Colonic mucosa (tissue), 4 donors: ENCODE data around the gene PRPF19. TPM values are rescaled to one million over a fixed set of nuclear protein-coding genes. Genes with fewer than 3 reads are reported as not detected.

ENCODE experiments used
- DNase-seq: peaks from one replicate; pipeline ENCODE4 v3.0.0-alpha.2; 2020
- H3K27ac ChIP-seq: fragments of 200-600 bp; one replicate; pipeline ENCODE4 v1.8.0; 2021
- H3K27me3 ChIP-seq: fragments of 200-600 bp; one replicate; pipeline ENCODE4 v1.8.0; 2021
- H3K36me3 ChIP-seq: fragments of 200-600 bp; one replicate; pipeline ENCODE4 v1.8.0; 2021
- H3K4me1 ChIP-seq: fragments of 200-600 bp; one replicate; pipeline ENCODE4 v1.8.0; 2021; ENCODE audit warnings: mild to moderate bottlenecking
- H3K4me3 ChIP-seq: fragments of 200-600 bp; one replicate; pipeline ENCODE4 v1.8.0; 2021
- H3K9ac ChIP-seq, 2 donors: one replicate each; pipeline ENCODE4 v1.7.0; 2013; ENCODE audit warnings: control low read depth in 2 of 2, low read depth in 2 of 2, low read length in 2 of 2
- H3K9me3 ChIP-seq: fragments of 200-600 bp; one replicate; pipeline ENCODE4 v1.8.0; 2021
- intact Hi-C: fragments of 100-400 bp; cut with DNase I; formaldehyde crosslinking; loops from one replicate; pipeline ENCODE4 v1.14.1; 2022
- total RNA-seq, 2 donors: library from RNA; stranded (reverse); fragmentation: NEBNext Ultra II Directional in 1 of 2; extraction: Animal tissue kit (Norgen Biotek cat#: 25700) in 1 of 2; gene quantifications; one replicate each; pipeline ENCODE4 v1.2.1, GENCODE V29; 2021
- TF ChIP-seq, protein P1 (sequence below): fragments of 200-600 bp; IDR thresholded peaks from one replicate; pipeline ENCODE4 v1.8.0; 2022; ENCODE audit warnings: antibody characterized with exemption, mild to moderate bottlenecking
- donor health status: healthy.
- donor health status: DM: no; HTN: no; CAD: no.
- donor health status: DM: no; HTN: no; CAD: no.

PRPF19 gene
- total RNA-seq, 2 donors from 2014 or later = 59.3 to 172 TPM

DNA sequence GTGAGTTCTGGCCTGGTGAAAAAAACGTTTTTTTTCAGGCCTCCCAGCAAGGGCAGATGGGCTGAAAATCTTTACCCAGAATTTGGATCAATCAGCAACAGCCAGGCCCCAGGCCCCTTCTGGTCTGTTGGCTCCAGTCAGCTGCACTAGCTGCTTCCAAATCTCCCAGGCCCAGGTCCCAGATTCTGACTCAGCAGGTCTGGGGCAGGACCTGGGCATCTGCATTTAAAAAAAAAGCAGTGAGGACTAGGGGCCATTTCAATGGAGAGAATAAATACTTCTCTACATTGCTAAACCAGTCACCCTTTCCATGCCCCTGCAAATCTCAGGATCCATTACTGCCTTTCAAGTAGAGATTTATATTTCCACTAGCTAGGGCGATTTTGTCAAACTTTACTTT, 41.3 kb upstream of the PRPF19 start:
- H3K4me1 ChIP-seq = no peaks in the 10 kb centered on the region
- TF ChIP-seq, protein P1, sequence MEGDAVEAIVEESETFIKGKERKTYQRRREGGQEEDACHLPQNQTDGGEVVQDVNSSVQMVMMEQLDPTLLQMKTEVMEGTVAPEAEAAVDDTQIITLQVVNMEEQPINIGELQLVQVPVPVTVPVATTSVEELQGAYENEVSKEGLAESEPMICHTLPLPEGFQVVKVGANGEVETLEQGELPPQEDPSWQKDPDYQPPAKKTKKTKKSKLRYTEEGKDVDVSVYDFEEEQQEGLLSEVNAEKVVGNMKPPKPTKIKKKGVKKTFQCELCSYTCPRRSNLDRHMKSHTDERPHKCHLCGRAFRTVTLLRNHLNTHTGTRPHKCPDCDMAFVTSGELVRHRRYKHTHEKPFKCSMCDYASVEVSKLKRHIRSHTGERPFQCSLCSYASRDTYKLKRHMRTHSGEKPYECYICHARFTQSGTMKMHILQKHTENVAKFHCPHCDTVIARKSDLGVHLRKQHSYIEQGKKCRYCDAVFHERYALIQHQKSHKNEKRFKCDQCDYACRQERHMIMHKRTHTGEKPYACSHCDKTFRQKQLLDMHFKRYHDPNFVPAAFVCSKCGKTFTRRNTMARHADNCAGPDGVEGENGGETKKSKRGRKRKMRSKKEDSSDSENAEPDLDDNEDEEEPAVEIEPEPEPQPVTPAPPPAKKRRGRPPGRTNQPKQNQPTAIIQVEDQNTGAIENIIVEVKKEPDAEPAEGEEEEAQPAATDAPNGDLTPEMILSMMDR = no peak

DNA sequence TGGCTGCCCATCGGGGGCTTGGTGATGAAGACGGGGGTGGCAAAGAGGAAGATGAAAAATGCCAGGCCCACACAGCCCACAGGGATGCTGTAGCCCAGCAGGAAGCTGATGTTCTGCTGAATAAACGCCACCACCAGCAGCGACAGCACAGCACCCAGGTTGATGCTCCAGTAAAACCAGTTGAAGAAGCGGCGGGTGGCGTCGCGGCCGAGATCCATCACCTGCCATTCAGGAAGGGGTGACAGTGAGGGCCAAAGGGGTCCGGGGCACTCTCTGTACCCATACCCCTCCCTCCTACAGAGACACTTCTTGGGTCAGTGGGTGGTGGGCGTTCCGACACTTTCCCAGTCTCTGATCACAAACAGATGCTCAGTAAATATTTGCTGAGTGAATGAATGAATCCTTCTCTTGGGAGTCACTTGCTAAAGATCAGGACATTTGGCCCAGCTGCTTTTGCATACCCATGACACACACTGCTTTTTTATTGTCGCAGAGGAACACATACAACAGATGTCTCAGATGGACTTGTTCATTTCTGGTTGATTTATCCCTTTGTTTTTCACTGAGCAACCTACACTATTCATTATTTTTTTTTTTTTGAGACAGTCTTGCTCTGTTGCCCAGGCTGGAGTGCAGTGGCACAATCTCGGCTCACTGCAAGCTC, 40.3 kb upstream of the PRPF19 start:
- Histone ChIP-seq H3K36me3 (no peaks in the 10 kb centered on the region), H3K4me3 (no peak overlapping the region), H3K27me3 (no peaks in the 10 kb centered on the region), H3K9ac (no peak overlapping the region), H3K27ac (no peak overlapping the region), H3K9me3 (no peaks in the 10 kb centered on the region), H3K4me1 (no peaks in the 10 kb centered on the region)
- no peak for DNase-seq
- TF ChIP-seq, protein P1 = no peak
- intact Hi-C loops = no loop called here

More for the DNA sequence above, 41.3 kb upstream of the PRPF19 start:
- no peak overlapping the region for H3K9ac ChIP-seq
- intact Hi-C loops = no loop called here
- H3K27me3 ChIP-seq = no peaks in the 10 kb centered on the region
- no peak for DNase-seq
- no peak overlapping the region for H3K4me3 ChIP-seq
- no peaks in the 10 kb centered on the region for H3K9me3 ChIP-seq
- H3K27ac ChIP-seq = no peak overlapping the region
- H3K36me3 ChIP-seq = no peaks in the 10 kb centered on the region

DNA sequence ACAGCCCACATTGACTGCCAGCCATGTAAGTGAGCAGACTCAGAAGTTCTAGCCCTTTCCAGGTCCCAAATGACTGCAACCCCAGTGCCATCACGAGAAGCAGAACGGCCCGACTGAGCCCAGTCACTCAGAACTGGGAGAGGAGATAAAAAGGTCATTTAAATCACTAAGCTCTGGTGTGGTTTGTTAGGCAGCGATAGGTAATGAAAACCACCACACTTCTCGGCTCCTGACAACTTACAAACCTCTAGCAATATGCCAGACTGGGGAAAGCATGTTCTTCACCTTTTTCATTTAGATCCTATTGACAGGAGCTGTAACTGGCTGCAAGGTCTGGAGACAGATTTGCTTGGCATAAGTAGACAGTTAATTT, 38.9 kb upstream of the PRPF19 start:
- Histone ChIP-seq H3K4me1 (no peaks in the 10 kb centered on the region), H3K27ac (no peak overlapping the region), H3K9ac (no peak overlapping the region), H3K27me3 (no peaks in the 10 kb centered on the region), H3K9me3 (no peaks in the 10 kb centered on the region), H3K4me3 (no peak overlapping the region), H3K36me3 (no peaks in the 10 kb centered on the region)
- intact Hi-C loops = no loop called here
- TF ChIP-seq, protein P1 = no peak
- DNase-seq = no peak

DNA sequence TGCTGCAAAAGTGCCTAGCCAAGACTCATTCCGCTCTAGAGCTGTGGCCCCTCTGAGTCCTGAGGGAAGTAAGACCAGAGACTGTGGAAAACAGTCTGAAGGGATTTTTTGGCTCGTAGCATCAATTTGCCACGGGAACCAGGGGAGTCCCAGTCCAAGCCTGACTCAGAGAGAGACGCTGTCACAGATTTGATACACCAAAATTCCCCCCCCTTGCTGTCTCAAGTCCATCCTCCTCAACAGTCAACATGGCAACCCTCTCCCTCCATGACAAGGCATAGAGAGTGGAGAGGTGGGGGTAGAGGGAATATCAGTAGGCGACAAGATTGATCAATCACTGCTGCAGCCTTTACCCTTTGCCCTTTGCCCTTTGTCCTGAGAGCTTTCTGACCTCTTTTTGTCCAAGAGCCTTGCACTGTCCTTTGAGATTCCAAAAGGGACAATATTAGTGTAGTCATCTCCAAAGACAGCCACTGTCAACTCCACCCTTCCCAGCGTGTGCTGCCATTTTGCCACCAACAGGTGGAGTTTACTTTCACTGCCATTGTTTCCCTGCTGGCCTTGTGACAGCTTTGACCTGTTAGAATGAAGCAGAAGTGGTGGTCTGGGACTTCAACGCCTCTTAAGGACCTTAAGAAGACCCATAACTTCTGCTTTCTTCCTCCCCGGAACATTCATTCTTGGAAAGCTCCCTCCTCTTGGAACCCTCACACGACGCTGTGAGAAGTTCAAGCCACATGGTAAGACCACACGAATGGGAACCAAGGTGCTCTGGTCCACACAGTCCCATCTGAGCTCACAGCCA, 38.3 kb upstream of the PRPF19 start:
- no peaks in the 10 kb centered on the region for H3K27me3 ChIP-seq
- H3K4me1 ChIP-seq = no peaks in the 10 kb centered on the region
- no peak for DNase-seq
- intact Hi-C loops = no loop called here
- TF ChIP-seq, protein P1 = no peak
- H3K27ac ChIP-seq = no peak overlapping the region
- no peaks in the 10 kb centered on the region for H3K9me3 ChIP-seq
- no peaks in the 10 kb centered on the region for H3K36me3 ChIP-seq
- no peak overlapping the region for H3K9ac ChIP-seq
- H3K4me3 ChIP-seq = no peak overlapping the region

DNA sequence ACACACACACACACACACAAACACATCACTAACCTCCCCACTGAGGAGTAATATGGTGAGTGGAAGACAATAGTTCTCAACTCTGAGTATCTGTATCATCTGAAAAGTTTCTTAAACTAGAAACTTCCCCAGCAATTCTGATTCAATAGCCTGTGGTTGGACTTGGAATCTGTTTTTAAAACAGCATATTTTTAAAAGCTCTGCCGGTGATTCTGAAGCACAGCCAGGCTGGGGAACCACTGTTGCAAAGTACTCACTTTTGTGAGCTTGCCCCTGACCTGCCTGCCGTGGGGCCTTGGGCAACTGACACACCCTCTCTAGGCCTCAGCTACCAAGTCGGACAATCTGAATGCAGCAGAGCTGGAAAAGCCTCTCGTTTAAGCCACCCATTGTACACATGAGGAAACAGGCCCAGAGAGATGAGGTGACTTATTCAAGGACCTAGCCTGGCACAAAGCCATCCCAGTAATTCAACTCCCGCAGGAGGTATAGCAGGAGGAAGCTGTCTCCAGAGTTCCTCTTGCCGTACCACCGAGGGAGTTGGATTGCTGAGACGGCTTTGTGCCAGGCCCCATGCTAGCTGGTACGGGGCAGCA, 36.7 kb upstream of the PRPF19 start:
- no peaks in the 10 kb centered on the region for H3K4me1 ChIP-seq
- H3K27me3 ChIP-seq = no peaks in the 10 kb centered on the region
- H3K4me3 ChIP-seq = no peak overlapping the region
- no peak overlapping the region for H3K9ac ChIP-seq
- peak overlapping the region; percentile 11 for H3K27ac ChIP-seq
- intact Hi-C loops = no loop called here
- no peaks in the 10 kb centered on the region for H3K9me3 ChIP-seq
- peak; percentile 70 for DNase-seq
- TF ChIP-seq, protein P1 = no peak
- H3K36me3 ChIP-seq = no peaks in the 10 kb centered on the region
